GM12878 (cell line): ENCODE data around the gene LDLRAD3. TPM values are rescaled to one million over a fixed set of nuclear protein-coding genes. Genes with fewer than 3 reads are reported as not detected.

ENCODE experiments used
- ATAC-seq: fragments of 200-7000 bp; cut with Tn5 transposase; 3 replicates; pipeline ENCODE4 v1.9.1; 2020; ENCODE audit warnings: mild to moderate bottlenecking, moderate library complexity
- BruUV-seq: library from RNA; stranded (reverse); fragments of 400-500 nt; replicated peaks from 2 replicates; lab custom pipeline; 2021; lab: Mats Ljungman, UMichigan
- CTCF ChIA-PET: fragments of 300-600 bp; sonication (Branson Sonifier 250); formaldehyde crosslinking; extraction: SDS; loops from one replicate; lab custom pipeline; 2021; ENCODE audit warnings: inconsistent platforms; lab: Yijun Ruan, JAX
- POLR2A ChIA-PET: fragments of 350-600 bp; formaldehyde crosslinking; extraction: SDS; loops from one replicate; lab custom pipeline; 2021; ENCODE audit warnings: inconsistent platforms; lab: Charles Lee
- RAD21 ChIA-PET: fragments of 300-600 bp; sonication (Branson Sonifier 250); formaldehyde crosslinking; loops from one replicate; lab custom pipeline; 2023; ENCODE audit warnings: antibody characterized with exemption; ENCODE audit not compliant: unreplicated experiment; lab: Charles Lee
- SMC1A ChIA-PET: fragments of 300-600 bp; sonication (Branson Sonifier 250); formaldehyde crosslinking; loops from one replicate; lab custom pipeline; 2023; ENCODE audit not compliant: unreplicated experiment, uncharacterized antibody; lab: Charles Lee
- DNase-seq: peaks from one replicate; pipeline ENCODE4 v3.0.0-alpha.2; 2011; ENCODE audit warnings: low read depth, low spot score
- FAIRE-seq: peaks from 3 replicates; lab custom pipeline; 2011; peaks lifted over from hg19 to GRCh38; lab: Jason Lieb, UNC
- H2AFZ ChIP-seq: 2 replicates; pipeline ENCODE4 v1.6.0; 2011; ENCODE audit warnings: low read depth, low read length, control low read depth; ENCODE audit not compliant: control insufficient read depth
- H3K27ac ChIP-seq: 2 replicates; pipeline ENCODE4 v1.5.1; 2011; ENCODE audit warnings: control low read depth; ENCODE audit not compliant: control insufficient read depth, insufficient read depth
- H3K27me3 ChIP-seq, 2 experiments: replicated peaks in 1 of 2; 2 replicates each; pipeline versions ENCODE4 v1.6.0 to v1.6.1; 2011; ENCODE audit warnings: low read length in 1 of 2; ENCODE audit not compliant: control insufficient read depth in 2 of 2, insufficient read depth in 2 of 2
- H3K36me3 ChIP-seq, 2 experiments: 2 replicates each; pipeline ENCODE4 v1.5.1; 2011; ENCODE audit warnings: low read length in 1 of 2; ENCODE audit not compliant: control insufficient read depth in 2 of 2, insufficient read depth in 2 of 2
- H3K4me1 ChIP-seq: 2 replicates; pipeline ENCODE4 v1.6.1; 2011; ENCODE audit warnings: mild to moderate bottlenecking, low read length, moderate library complexity, mixed read lengths; ENCODE audit not compliant: control insufficient read depth, insufficient read depth
- H3K4me2 ChIP-seq: 2 replicates; pipeline ENCODE4 v1.6.0; 2011; ENCODE audit warnings: control low read depth; ENCODE audit not compliant: control insufficient read depth, insufficient read depth
- H3K4me3 ChIP-seq: fragments of 200-600 bp; sonication (generic); 2 replicates; pipeline ENCODE4 v1.5.1; 2016
- H3K79me2 ChIP-seq: 2 replicates; pipeline ENCODE4 v1.6.0; 2011; ENCODE audit warnings: low read length; ENCODE audit not compliant: control insufficient read depth, insufficient read depth
- H3K9ac ChIP-seq: 2 replicates; pipeline ENCODE4 v1.8.0; 2011; ENCODE audit warnings: low read length, control low read depth, mixed read lengths; ENCODE audit not compliant: control insufficient read depth, insufficient read depth
- H3K9me3 ChIP-seq: replicated peaks from 3 replicates; pipeline ENCODE4 v1.5.1; 2011; ENCODE audit warnings: mild to moderate bottlenecking, low read length; ENCODE audit not compliant: control insufficient read depth, insufficient read depth
- H4K20me1 ChIP-seq: 2 replicates; pipeline ENCODE4 v1.6.0; 2011; ENCODE audit not compliant: control insufficient read depth, insufficient read depth
- ATF2 ChIP-seq: IDR thresholded peaks from 2 replicates; pipeline ENCODE4 v1.6.1; 2012; ENCODE audit warnings: low read length, inconsistent platforms
- BACH1 ChIP-seq: fragments of 450-650 bp; IDR thresholded peaks from 2 replicates; pipeline ENCODE4 v1.6.1; 2017; ENCODE audit warnings: mild to moderate bottlenecking, borderline replicate concordance
- BCL3 ChIP-seq: IDR thresholded peaks from 2 replicates; pipeline ENCODE4 v1.6.1; 2011; ENCODE audit warnings: borderline replicate concordance, low read depth, mild to moderate bottlenecking, moderate library complexity, low read length; ENCODE audit not compliant: insufficient read depth, poor library complexity, severe bottlenecking
- CBX5 ChIP-seq: sonication (generic); IDR thresholded peaks from 2 replicates; pipeline ENCODE4 v1.6.1; 2016; ENCODE audit warnings: low read depth, moderate library complexity, mild to moderate bottlenecking, inconsistent platforms
- EED ChIP-seq: sonication (generic); IDR thresholded peaks from 2 replicates; pipeline ENCODE4 v1.6.1; 2016; ENCODE audit warnings: antibody characterized with exemption, low read depth
- FOXK2 ChIP-seq: fragments of 450-650 bp; IDR thresholded peaks from 2 replicates; pipeline ENCODE4 v1.6.1; 2017; ENCODE audit warnings: mild to moderate bottlenecking, moderate library complexity
- KLF5 ChIP-seq: fragments of 450-650 bp; IDR thresholded peaks from 2 replicates; pipeline ENCODE4 v1.6.1; 2014; ENCODE audit warnings: mild to moderate bottlenecking; ENCODE audit not compliant: partially characterized antibody
- MTA2 ChIP-seq: fragments of 450-650 bp; IDR thresholded peaks from 2 replicates; pipeline ENCODE4 v1.6.1; 2016; ENCODE audit warnings: low read depth, mild to moderate bottlenecking, moderate library complexity
- NFXL1 ChIP-seq: fragments of 450-650 bp; IDR thresholded peaks from 2 replicates; pipeline ENCODE4 v1.6.1; 2017; ENCODE audit warnings: antibody characterized with exemption, mild to moderate bottlenecking, borderline replicate concordance
- NR2C1 ChIP-seq: fragments of 450-650 bp; IDR thresholded peaks from 2 replicates; pipeline ENCODE4 v1.6.1; 2017; ENCODE audit warnings: antibody characterized with exemption, mild to moderate bottlenecking, moderate library complexity
- SREBF2 ChIP-seq: IDR thresholded peaks from 2 replicates; pipeline ENCODE4 v1.6.1; 2012; ENCODE audit warnings: mild to moderate bottlenecking, low read length
- ZNF274 ChIP-seq: IDR thresholded peaks from one replicate; pipeline ENCODE4 v1.8.0; 2011; ENCODE audit not compliant: insufficient read length, insufficient read depth
- WGBS: methylation state at CpG from one replicate; pipeline ENCODE4 v1.1.6; 2016; ENCODE audit warnings: low lambda C conversion rate; ENCODE audit not compliant: insufficient replicate concordance, insufficient coverage; ENCODE audit errors: missing lambda C conversion rate; 5-methylcytosine and 5-hydroxymethylcytosine counted together
- in situ Hi-C: fragments of 300-500 bp; cut with MboI; formaldehyde crosslinking; loops from 9 replicates; pipeline ENCODE4 v1.14.3; 2018; ENCODE audit warnings: mixed read lengths
- intact Hi-C: fragments of 100-400 bp; cut with micrococcal nuclease; formaldehyde crosslinking; loops from one replicate; pipeline ENCODE4 v1.14.2; 2022; ENCODE audit not compliant: unreplicated experiment
- polyA plus RNA-seq, 11 experiments: library from polyadenylated mRNA; depleted of rRNA in 4 of 11; unstranded in 6 of 11; stranded (reverse) in 5 of 11; fragments of >200 nt; fragmentation: Nextera tagmentation in 4 of 11; fragmentation: Illumina TruSeq in 1 of 11; extraction: Ambion mirVana in 4 of 11; extraction: Trizol in 1 of 11; gene quantifications; 1 replicate in 1 of 11; 2 replicates in 10 of 11; pipeline versions ENCODE4 v1.2.1 to v1.2.3, GENCODE V29; 2011 to 2016; ENCODE audit warnings: inconsistent platforms in 2 of 11, missing spikeins in 2 of 11, low read depth in 1 of 11
- total RNA-seq, 4 experiments: library from RNA; depleted of rRNA in 3 of 4; stranded (reverse); fragments of >200 nt in 3 of 4; fragmentation: Illumina TruSeq in 1 of 4; extraction: Trizol in 1 of 4; gene quantifications; 2 replicates each; pipeline versions ENCODE4 v1.2.1 to v1.2.3, GENCODE V29; 2013 to 2021
- TF ChIP-seq, protein P1 (sequence below): fragments of 150-350 bp; IDR thresholded peaks from 2 replicates; pipeline ENCODE4 v1.6.1; 2014; ENCODE audit warnings: mild to moderate bottlenecking, low read depth, low read length
- TF ChIP-seq, protein P2 (sequence below): fragments of 450-650 bp; IDR thresholded peaks from 2 replicates; pipeline ENCODE4 v1.6.1; 2017; ENCODE audit warnings: mild to moderate bottlenecking
- TF ChIP-seq, protein P3 (sequence below): IDR thresholded peaks from 2 replicates; pipeline ENCODE4 v1.6.1; 2011; ENCODE audit warnings: borderline replicate concordance, low read depth, mild to moderate bottlenecking, moderate library complexity, mixed read lengths, low read length; ENCODE audit not compliant: insufficient read depth; ENCODE audit errors: extremely low read length

LDLRAD3 gene
- total and polyA plus RNA-seq, 10 of the 15 experiments (the other 5 are each of a cell fraction or from before 2014, with no cell fraction given): 2.5 to 17.2 (median 10.7) TPM

- H3K79me2 ChIP-seq: no peaks in the 10 kb centered on the region
- no peaks in the 10 kb centered on the region for H3K4me1 ChIP-seq
- ChIA-PET POLR2A (no interaction called here), RAD21 (no interaction called here), CTCF (interaction anchor here (1.7 kb wide), 1 partner anchor 24 kb away, joined by 4 read pairs; no protein-coding TSS in a partner anchor), SMC1A (interaction anchor here (0.7 to 1.4 kb wide), 5 partner anchors 8 to 79 kb away, joined by 3 to 4 read pairs (median 3); no protein-coding TSS in a partner anchor)
- H3K9me3 ChIP-seq: no peaks in the 10 kb centered on the region
- FAIRE-seq (no peak), ATAC-seq (no peak; the same call in 2 of the 3 replicates), DNase-seq (no peak)
- in situ Hi-C loops (no loop called here), intact Hi-C loops (no loop called here)
- no peaks in the 10 kb centered on the region; a peak in 1 of 4 replicates for H3K36me3 ChIP-seq
- H3K27me3 ChIP-seq: no peaks in the 10 kb centered on the region
- TF ChIP-seq EED: no peak
- TF ChIP-seq SREBF2: no peak
- no peak for TF ChIP-seq NR2C1
- no peak for TF ChIP-seq NFXL1
- TF ChIP-seq, protein P1, sequence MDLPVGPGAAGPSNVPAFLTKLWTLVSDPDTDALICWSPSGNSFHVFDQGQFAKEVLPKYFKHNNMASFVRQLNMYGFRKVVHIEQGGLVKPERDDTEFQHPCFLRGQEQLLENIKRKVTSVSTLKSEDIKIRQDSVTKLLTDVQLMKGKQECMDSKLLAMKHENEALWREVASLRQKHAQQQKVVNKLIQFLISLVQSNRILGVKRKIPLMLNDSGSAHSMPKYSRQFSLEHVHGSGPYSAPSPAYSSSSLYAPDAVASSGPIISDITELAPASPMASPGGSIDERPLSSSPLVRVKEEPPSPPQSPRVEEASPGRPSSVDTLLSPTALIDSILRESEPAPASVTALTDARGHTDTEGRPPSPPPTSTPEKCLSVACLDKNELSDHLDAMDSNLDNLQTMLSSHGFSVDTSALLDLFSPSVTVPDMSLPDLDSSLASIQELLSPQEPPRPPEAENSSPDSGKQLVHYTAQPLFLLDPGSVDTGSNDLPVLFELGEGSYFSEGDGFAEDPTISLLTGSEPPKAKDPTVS: no peak
- TF ChIP-seq, protein P2, sequence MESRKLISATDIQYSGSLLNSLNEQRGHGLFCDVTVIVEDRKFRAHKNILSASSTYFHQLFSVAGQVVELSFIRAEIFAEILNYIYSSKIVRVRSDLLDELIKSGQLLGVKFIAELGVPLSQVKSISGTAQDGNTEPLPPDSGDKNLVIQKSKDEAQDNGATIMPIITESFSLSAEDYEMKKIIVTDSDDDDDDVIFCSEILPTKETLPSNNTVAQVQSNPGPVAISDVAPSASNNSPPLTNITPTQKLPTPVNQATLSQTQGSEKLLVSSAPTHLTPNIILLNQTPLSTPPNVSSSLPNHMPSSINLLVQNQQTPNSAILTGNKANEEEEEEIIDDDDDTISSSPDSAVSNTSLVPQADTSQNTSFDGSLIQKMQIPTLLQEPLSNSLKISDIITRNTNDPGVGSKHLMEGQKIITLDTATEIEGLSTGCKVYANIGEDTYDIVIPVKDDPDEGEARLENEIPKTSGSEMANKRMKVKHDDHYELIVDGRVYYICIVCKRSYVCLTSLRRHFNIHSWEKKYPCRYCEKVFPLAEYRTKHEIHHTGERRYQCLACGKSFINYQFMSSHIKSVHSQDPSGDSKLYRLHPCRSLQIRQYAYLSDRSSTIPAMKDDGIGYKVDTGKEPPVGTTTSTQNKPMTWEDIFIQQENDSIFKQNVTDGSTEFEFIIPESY: no peak
- no peak for TF ChIP-seq ATF2
- TF ChIP-seq FOXK2: no peak
- no peak for TF ChIP-seq MTA2
- no peak for TF ChIP-seq ZNF274
- TF ChIP-seq KLF5: no peak
- TF ChIP-seq, protein P3, sequence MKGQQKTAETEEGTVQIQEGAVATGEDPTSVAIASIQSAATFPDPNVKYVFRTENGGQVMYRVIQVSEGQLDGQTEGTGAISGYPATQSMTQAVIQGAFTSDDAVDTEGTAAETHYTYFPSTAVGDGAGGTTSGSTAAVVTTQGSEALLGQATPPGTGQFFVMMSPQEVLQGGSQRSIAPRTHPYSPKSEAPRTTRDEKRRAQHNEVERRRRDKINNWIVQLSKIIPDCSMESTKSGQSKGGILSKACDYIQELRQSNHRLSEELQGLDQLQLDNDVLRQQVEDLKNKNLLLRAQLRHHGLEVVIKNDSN: no peak
- TF ChIP-seq BCL3: no peak
- no peak for TF ChIP-seq BACH1
- no peak for TF ChIP-seq CBX5
- 45% methylated on average over 1 of the region's 1 CpG for WGBS
- H4K20me1 ChIP-seq: no peaks in the 10 kb centered on the region
- BruUV-seq: no TSS peak
- no peak overlapping the region for H2AFZ ChIP-seq
- H3K27ac ChIP-seq: no peak overlapping the region
- no peak overlapping the region for H3K4me2 ChIP-seq
- no peak overlapping the region for H3K4me3 ChIP-seq
- no peak overlapping the region for H3K9ac ChIP-seq
Observed at GRCh38 chr11:36193721-36194120, 249.9 kb downstream of the LDLRAD3 start.
